B cell (primary cell): ENCODE results near the gene WDFY2. TPM values are rescaled to one million over a fixed set of nuclear protein-coding genes. Genes with fewer than 3 reads are reported as not detected.

Source experiments
- ATAC-seq: fragments of 200-7000 bp; cut with Tn5 transposase; one replicate; pipeline ENCODE4 v1.10.0; 2021; ENCODE audit warnings: low read depth, mild to moderate bottlenecking, moderate number of reproducible peaks, moderate library complexity
- CTCF ChIA-PET: fragments of 350-600 bp; sonication (Branson Sonifier 250); formaldehyde crosslinking; loops from one replicate; lab custom pipeline; 2021; ENCODE audit warnings: antibody characterized with exemption, inconsistent platforms; lab: Charles Lee
- POLR2A ChIA-PET: fragments of 350-600 bp; sonication (Branson Sonifier 250); formaldehyde crosslinking; loops from one replicate; lab custom pipeline; 2021; ENCODE audit warnings: antibody characterized with exemption; lab: Charles Lee
- DNase-seq: peaks from one replicate; pipeline ENCODE4 v3.0.0; 2013
- H2AFZ ChIP-seq: 2 replicates; pipeline ENCODE4 v1.6.1; 2012; ENCODE audit warnings: mild to moderate bottlenecking, low read depth, low read length; ENCODE audit not compliant: insufficient read depth, poor library complexity, severe bottlenecking
- H3K27ac ChIP-seq, 2 donors: 1 replicate in 1 of 2; 2 replicates in 1 of 2; pipeline ENCODE4 v1.5.1; 2012 to 2013; ENCODE audit warnings: low read length in 2 of 2, mild to moderate bottlenecking in 2 of 2, moderate library complexity in 1 of 2
- H3K27me3 ChIP-seq, 4 experiments: fragments of 200-600 bp in 1 of 4; sonication (generic) in 1 of 4; replicated peaks in 1 of 4; 1 replicate in 2 of 4; 2 replicates in 2 of 4; pipeline versions ENCODE4 v1.6.1 to v1.7.0; 2013 to 2016; ENCODE audit warnings: low read length in 3 of 4, mild to moderate bottlenecking in 2 of 4, mixed read lengths in 1 of 4, moderate library complexity in 1 of 4; ENCODE audit not compliant: insufficient read depth in 4 of 4, control insufficient read depth in 3 of 4; ENCODE audit errors: control extremely low read depth in 1 of 4
- H3K36me3 ChIP-seq, 2 experiments: replicated peaks in 1 of 2; 1 replicate in 1 of 2; 2 replicates in 1 of 2; pipeline versions ENCODE4 v1.6.1 to v1.7.1; 2013; ENCODE audit warnings: low read length in 1 of 2; ENCODE audit not compliant: insufficient read depth in 2 of 2, control insufficient read depth in 1 of 2; ENCODE audit errors: control extremely low read depth in 1 of 2, extremely low read depth in 1 of 2
- H3K4me1 ChIP-seq, 2 donors: fragments of 200-600 bp in 1 of 2; sonication (generic) in 1 of 2; 1 replicate in 1 of 2; 2 replicates in 1 of 2; pipeline versions ENCODE4 v1.5.1 to v1.6.1; 2013 to 2017; ENCODE audit warnings: low read length in 2 of 2; ENCODE audit not compliant: control insufficient read depth in 2 of 2, insufficient read depth in 2 of 2
- H3K4me2 ChIP-seq: replicated peaks from 2 replicates; pipeline ENCODE3; 2012; ENCODE audit warnings: mild to moderate bottlenecking, low read depth, low read length; ENCODE audit not compliant: poor library complexity, severe bottlenecking
- H3K4me3 ChIP-seq, 5 experiments: fragments of 200-600 bp in 1 of 5; sonication (generic) in 1 of 5; 1 replicate in 3 of 5; 2 replicates in 2 of 5; pipeline versions ENCODE4 v1.5.1 to v1.7.0; 2011 to 2016; ENCODE audit warnings: low read length in 4 of 5, mild to moderate bottlenecking in 4 of 5, low read depth in 2 of 5, control low read depth in 1 of 5, moderate library complexity in 1 of 5; ENCODE audit not compliant: insufficient read depth in 1 of 5; ENCODE audit errors: control extremely low read depth in 1 of 5, extremely low read depth in 1 of 5
- H3K79me2 ChIP-seq: fragments of 200-600 bp; sonication (generic); one replicate; pipeline ENCODE4 v1.6.0; 2016; ENCODE audit warnings: low read length; ENCODE audit not compliant: control insufficient read depth, insufficient read depth
- H3K9ac ChIP-seq: fragments of 200-600 bp; sonication (generic); 2 replicates; pipeline ENCODE4 v1.6.1; 2017; ENCODE audit warnings: mild to moderate bottlenecking, low read length, moderate library complexity
- H3K9me3 ChIP-seq, 3 donors: one replicate each; pipeline versions ENCODE4 v1.6.1 to v1.7.1; 2013; ENCODE audit warnings: low read length in 2 of 3; ENCODE audit not compliant: control insufficient read depth in 2 of 3, insufficient read depth in 1 of 3; ENCODE audit errors: control extremely low read depth in 1 of 3
- H4K20me1 ChIP-seq: 2 replicates; pipeline ENCODE4 v1.6.0; 2012; ENCODE audit warnings: mild to moderate bottlenecking, low read length; ENCODE audit not compliant: insufficient read depth, control insufficient read depth, poor library complexity, severe bottlenecking
- H3K27ac Mint-ChIP-seq: one replicate; pipeline ENCODE4 v1.8.0; 2021; ENCODE audit warnings: mixed read lengths
- H3K27me3 Mint-ChIP-seq: one replicate; pipeline ENCODE4 v1.8.0; 2021; ENCODE audit warnings: mixed read lengths
- H3K4me1 Mint-ChIP-seq: one replicate; pipeline ENCODE4 v1.8.0; 2021; ENCODE audit warnings: mixed read lengths
- H3K4me3 Mint-ChIP-seq: one replicate; pipeline ENCODE4 v1.8.0; 2021; ENCODE audit warnings: mixed read lengths
- H3K9me3 Mint-ChIP-seq: one replicate; pipeline ENCODE4 v1.8.0; 2022; ENCODE audit warnings: mixed read lengths; ENCODE audit not compliant: insufficient read depth
- EZH2 ChIP-seq: IDR thresholded peaks from 2 replicates; pipeline ENCODE4 v1.6.1; 2012; ENCODE audit warnings: borderline replicate concordance, low read depth, mild to moderate bottlenecking, moderate library complexity, low read length; ENCODE audit not compliant: insufficient read depth, poor library complexity, severe bottlenecking
- WGBS: methylation state at CpG from one replicate; pipeline ENCODE4 v1.1.5; 2013; ENCODE audit warnings: missing lambda C conversion rate; ENCODE audit not compliant: insufficient coverage; 5-methylcytosine and 5-hydroxymethylcytosine counted together
- intact Hi-C: fragments of 100-400 bp; cut with micrococcal nuclease; formaldehyde crosslinking; loops from one replicate; pipeline ENCODE4 v1.10.0; 2022
- polyA plus RNA-seq: library from polyadenylated mRNA; depleted of rRNA; stranded (reverse); fragments of >200 nt; gene quantifications from 2 replicates; pipeline ENCODE4 v1.2.3, GENCODE V29; 2012
- total RNA-seq, 2 donors: library from RNA; stranded (reverse); fragments of 120-200 nt in 1 of 2; gene quantifications; 1 replicate in 1 of 2; 2 replicates in 1 of 2; pipeline versions ENCODE4 v1.2.3 to v1.2.4, GENCODE V29; 2013 to 2022
- TF ChIP-seq, protein P1 (sequence below): fragments of 200-600 bp; IDR thresholded peaks from one replicate; pipeline ENCODE4 v1.8.0; 2022; ENCODE audit warnings: antibody characterized with exemption, mild to moderate bottlenecking

WDFY2 gene
- total and polyA plus RNA-seq, 2 donors (not counting 1 experiment from before 2014, with no cell fraction given), result 12.4 to 47.7 TPM

GRCh38 chr13:51786425-51787265, 202.4 kb downstream of the WDFY2 start:
- Histone ChIP-seq H4K20me1 (no peaks in the 10 kb centered on the region), H3K9me3 (no peaks in the 10 kb centered on the region), H3K9ac (no peak overlapping the region), H3K36me3 (no peaks in the 10 kb centered on the region), H3K27me3 (no peaks in the 10 kb centered on the region), H3K4me3 (no peak overlapping the region), H3K4me2 (no peak overlapping the region), H3K4me1 (peaks cover 0 to 5% of the 10 kb centered on the region in 2 donors), H2AFZ (no peak overlapping the region), H3K27ac (no peak overlapping the region), H3K79me2 (no peaks in the 10 kb centered on the region)
- TF ChIP-seq, protein P1, sequence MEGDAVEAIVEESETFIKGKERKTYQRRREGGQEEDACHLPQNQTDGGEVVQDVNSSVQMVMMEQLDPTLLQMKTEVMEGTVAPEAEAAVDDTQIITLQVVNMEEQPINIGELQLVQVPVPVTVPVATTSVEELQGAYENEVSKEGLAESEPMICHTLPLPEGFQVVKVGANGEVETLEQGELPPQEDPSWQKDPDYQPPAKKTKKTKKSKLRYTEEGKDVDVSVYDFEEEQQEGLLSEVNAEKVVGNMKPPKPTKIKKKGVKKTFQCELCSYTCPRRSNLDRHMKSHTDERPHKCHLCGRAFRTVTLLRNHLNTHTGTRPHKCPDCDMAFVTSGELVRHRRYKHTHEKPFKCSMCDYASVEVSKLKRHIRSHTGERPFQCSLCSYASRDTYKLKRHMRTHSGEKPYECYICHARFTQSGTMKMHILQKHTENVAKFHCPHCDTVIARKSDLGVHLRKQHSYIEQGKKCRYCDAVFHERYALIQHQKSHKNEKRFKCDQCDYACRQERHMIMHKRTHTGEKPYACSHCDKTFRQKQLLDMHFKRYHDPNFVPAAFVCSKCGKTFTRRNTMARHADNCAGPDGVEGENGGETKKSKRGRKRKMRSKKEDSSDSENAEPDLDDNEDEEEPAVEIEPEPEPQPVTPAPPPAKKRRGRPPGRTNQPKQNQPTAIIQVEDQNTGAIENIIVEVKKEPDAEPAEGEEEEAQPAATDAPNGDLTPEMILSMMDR, result no peak
- no peak for TF ChIP-seq EZH2
- ChIA-PET CTCF (interaction anchor here (1.0 kb wide), 1 partner anchor 14 kb away, joined by 3 read pairs; no protein-coding TSS in a partner anchor), POLR2A (no interaction called here)
- H3K4me3 Mint-ChIP-seq, result no peak overlapping the region
- intact Hi-C loops, result no loop called here
- H3K9me3 Mint-ChIP-seq, result no peaks in the 10 kb centered on the region
- 100% methylated on average over 3 of the region's 10 CpGs for WGBS
- no peak overlapping the region for H3K27ac Mint-ChIP-seq
- ATAC-seq (no peak), DNase-seq (no peak)
- H3K4me1 Mint-ChIP-seq, result peaks cover 7% of the 10 kb centered on the region
- H3K27me3 Mint-ChIP-seq, result no peaks in the 10 kb centered on the region
